H4 (cell line): ENCODE data around the gene AP2M1. TPM values are rescaled to one million over a fixed set of nuclear protein-coding genes. Genes with fewer than 3 reads are reported as not detected.

ENCODE experiments used
- DNase-seq: peaks from one replicate; pipeline ENCODE4 v3.0.0-alpha.2; 2015; ENCODE audit warnings: low spot score
- total RNA-seq: library from RNA; depleted of rRNA; stranded (reverse); fragments of >200 nt; shearing (Covaris generic); gene quantifications from 2 replicates; pipeline ENCODE4 v1.2.3, GENCODE V29; 2014

AP2M1 gene
- total RNA-seq, 1 experiment from 2014 or later, result 766 TPM

DNA sequence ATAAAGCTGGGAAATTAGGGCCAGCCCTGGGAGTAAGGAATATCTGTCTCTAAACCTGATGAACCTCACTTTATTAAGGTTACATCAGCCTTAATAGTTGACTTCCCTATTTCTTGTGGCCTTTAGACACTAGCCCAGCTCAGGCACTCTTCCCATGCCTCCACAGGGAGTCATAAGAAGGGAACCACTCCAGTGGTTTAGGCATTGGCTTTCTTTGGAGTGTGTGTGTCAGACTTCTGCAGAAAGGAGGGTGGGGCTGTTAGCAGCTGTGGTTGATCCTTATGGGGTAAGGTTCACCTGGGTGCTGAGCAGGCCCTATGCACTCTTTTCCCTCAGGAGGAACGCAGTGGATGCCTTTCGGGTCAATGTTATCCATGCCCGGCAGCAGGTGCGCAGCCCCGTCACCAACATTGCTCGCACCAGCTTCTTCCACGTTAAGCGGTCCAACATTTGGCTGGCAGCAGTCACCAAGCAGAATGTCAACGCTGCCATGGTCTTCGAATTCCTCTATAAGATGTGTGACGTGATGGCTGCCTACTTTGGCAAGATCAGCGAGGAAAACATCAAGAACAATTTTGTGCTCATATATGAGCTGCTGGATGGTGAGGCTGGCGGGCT, 4.0 kb downstream of the AP2M1 start:
- no peak for DNase-seq

DNA sequence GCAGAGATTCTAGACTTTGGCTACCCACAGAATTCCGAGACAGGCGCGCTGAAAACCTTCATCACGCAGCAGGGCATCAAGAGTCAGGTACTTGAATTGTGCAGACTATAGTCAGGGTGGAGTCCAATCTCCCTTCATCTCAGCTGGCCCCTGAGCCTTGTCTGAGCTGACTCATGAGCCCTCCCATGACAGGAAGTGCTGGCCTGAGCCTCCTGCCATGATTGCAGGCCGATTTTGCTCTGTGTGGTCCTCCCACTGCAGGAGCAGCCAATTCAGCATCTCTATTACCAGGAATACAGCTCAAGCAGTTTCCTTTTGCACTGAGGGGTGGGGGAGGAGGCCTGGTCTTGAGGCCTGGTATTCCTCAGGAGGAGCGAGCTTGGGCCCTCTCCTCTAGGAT, 5.5 kb downstream of the AP2M1 start:
- no peak for DNase-seq

DNA sequence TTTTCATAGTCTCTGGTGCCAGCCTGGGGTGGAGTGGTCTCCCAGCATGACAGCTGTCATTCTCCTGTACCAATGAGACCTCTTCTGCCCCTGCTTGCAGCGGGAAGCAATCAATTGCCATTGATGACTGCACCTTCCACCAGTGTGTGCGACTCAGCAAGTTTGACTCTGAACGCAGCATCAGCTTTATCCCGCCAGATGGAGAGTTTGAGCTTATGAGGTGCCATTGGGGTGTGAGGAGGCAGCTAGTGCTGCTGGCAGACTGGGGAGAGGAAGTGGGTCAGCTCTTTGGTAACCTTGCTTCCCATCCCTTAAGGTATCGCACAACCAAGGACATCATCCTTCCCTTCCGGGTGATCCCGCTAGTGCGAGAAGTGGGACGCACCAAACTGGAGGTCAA, 6.9 kb downstream of the AP2M1 start:
- no peak for DNase-seq

DNA sequence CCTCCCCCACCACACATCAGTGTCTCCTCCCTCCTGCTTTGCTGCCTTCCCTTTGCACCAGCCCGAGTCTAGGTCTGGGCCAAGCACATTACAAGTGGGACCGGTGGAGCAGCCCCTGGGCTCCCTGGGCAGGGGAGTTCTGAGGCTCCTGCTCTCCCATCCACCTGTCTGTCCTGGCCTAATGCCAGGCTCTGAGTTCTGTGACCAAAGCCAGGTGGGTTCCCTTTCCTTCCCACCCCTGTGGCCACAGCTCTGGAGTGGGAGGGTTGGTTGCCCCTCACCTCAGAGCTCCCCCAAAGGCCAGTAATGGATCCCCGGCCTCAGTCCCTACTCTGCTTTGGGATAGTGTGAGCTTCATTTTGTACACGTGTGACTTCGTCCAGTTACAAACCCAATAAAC, 9.0 kb downstream of the AP2M1 start:
- DNase-seq, result no peak

DNA sequence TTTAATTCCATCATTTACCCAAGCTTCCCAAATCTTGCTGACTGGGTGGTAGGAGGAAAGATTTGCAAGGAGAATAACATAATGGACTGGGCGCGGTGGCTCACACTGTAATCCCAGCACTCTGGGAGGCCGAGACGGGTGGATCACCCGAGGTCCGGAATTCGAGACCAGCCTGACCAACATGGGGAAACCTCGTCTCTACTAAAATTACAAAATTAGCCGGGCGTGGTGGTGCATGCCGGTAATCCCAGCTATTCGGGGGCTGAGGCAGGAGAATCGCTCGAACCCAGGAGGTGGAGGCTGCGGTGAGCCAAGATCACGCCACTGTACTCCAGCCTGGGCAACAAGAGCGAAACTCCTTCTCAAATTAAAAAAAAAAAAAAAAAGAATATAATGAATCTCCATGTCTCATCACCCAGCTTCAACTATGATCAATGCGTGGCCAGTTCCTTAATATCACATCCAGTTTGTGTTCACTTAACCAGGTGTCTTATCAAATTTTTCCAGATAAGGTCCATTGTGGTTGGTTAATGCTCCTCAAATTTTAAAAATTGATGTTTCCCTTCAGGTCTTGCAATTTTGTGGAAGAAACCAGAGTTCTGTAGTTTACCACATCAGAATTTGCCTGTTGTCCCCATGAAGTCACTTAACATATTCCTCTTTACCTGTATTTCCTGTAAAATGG, 10.0 kb downstream of the AP2M1 start:
- DNase-seq, result no peak

DNA sequence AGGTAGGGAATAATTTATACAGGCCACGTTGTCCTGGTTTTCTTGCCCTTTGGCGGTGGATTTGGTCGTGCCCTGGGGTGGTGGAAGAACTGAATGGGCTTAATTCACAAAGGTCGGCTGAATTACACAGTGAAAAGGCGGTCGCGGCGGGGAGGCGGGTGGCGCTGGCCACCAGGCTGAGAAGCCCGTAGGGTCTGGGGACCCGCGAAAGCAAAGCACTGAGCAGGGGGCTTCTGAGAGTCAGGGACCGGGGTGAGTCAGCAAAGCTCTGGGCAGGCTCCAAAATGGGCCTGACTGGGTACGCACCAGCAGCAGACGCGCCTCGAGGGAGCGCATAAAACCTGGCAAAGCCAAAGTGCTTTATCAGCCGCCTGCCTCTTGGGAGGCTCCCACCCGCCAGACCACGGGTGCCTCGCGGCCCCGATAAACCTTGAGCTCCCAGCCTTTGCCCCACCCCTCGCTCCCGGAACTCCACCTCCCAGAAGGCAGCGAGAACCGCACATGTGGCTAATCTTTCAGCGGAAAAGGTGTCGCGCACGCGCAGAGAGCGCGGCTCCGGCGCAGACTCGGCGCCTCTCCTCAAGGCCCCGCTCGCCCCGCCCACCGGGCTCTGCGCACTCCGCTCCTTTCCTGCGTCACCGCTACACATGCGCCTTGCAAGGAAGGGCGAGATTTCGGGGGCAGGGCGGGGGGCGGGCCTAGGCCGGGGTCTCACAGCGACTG, 11.0 kb downstream of the AP2M1 start:
- peak; percentile 99 for DNase-seq

DNA sequence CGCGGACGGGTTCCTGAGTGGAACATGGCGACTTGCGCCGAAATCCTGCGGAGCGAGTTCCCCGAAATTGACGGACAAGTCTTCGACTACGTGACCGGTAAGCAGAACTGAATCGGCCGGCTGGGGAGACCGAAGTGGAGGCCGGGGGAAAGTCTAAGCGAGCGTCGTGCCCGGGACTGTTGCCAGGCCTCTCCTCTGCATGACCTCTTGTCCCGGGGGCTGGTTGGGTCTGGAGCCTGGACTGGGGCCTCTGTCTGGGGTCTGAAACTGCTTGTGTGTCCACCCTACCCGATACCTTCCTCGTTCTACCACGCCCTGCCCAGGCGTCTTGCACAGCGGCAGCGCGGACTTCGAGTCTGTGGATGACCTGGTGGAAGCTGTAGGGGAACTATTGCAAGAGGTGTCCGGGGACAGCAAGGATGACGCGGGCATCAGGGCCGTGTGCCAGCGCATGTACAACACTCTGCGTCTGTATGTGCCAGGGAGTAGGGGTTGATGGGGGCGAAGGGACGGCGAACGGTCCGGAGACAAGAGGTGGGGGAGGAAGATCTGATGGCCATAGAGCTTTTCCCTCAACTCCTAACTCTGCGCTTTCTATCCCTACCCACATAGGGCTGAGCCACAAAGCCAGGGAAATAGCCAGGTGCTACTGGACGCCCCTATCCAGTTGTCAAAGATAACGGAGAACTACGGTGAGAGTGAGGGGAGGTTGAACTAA, 11.7 kb downstream of the AP2M1 start, which contains the start of gene ABCF3:
Gene ABCF3 (plus strand): TSS at position 16 of the 718 bp plus-strand sequence. CDS start 9 bp downstream, at position 25.
- no peak for DNase-seq

DNA sequence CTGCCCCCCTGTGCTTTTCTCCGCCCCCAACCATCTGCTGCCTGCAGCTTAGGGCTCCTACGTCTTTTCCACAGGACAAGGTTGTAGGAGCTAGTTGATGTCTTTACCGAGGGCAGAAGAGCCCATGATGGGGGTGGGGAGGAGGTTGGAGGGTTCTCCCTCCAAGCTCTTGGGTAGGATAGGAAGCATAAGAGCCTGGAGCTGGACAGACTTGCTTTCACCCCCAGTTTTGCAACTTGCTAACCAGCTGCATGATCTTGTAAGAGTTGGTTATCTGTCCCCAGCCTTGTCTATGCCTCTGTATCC, 12.2 kb downstream of the AP2M1 start:
- no peak for DNase-seq

DNA sequence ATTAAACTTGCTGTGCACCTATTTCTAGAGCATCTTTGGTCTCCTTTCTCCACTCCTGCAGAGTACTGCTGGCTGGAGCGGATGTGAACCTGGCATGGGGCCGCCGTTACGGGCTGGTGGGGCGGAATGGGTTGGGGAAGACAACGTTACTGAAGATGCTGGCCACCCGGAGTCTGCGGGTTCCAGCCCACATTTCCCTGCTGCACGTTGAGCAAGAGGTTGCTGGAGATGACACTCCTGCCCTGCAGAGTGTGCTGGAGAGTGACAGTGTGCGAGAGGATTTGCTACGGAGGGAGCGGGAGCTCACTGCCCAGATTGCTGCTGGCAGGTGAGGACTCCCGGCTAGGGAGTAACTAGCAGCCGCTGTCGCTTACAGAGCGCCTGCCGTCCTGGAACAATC, 13.4 kb downstream of the AP2M1 start:
- DNase-seq, result no peak

DNA sequence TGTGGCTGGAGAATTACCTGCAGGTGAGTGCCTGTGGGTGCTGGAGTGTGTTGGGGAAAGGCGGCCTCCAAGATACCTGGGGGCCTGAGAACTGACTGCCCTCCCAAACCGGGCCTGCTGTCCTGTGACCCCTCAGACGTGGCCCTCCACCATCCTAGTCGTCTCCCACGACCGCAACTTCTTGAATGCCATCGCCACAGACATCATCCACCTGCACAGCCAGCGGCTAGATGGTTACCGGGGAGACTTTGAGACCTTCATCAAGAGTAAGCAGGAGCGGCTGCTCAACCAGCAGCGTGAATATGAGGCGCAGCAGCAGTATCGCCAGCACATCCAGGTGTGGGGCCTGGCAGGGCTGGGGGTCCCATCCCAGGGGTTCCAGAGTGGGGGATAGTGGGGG, 14.8 kb downstream of the AP2M1 start:
- no peak for DNase-seq

DNA sequence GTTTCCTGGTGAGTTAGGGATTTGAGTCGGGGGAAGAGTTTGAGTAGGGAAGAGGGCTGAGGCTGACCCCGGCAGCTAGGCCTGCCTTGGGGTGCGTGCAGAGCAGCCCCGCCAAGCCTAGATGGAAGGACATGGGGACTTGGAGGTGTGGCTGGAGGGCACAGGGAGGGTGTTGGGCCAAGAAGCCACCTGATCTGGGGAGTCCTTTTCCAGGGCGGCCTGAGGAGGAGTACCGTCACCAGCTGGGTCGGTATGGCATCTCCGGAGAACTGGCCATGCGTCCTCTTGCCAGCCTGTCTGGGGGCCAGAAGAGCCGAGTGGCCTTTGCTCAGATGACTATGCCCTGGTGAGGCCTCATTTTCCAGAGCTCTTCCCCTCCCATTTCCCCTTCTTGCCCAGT, 18.2 kb downstream of the AP2M1 start:
- no peak for DNase-seq

DNA sequence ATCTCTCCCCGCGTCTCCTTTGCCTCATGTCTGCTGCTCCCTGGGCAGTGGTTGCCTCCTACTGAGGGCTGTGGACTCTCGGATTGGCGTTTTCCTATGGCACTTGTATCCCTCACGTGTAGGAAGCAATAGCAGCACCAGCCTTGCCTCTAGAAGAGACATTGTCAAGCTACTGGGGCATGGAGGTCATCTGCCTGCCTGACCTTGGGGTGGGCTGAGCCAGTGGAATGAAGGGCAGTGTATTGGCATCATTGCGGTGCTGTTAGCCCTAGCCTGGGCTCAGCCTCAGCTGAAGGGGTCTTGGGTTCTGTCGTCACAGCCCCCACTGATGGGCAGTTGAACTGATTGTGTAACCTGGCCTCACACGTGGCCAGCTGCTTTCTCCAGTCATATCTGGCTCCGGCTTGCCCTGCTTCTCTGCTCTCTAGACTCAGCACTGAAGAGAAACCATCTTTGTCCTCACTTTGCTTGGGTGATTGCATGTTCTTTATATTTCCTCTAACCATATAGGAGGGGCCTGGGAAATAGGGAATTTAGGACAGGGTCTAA, 19.4 kb downstream of the AP2M1 start:
- no peak for DNase-seq

DNA sequence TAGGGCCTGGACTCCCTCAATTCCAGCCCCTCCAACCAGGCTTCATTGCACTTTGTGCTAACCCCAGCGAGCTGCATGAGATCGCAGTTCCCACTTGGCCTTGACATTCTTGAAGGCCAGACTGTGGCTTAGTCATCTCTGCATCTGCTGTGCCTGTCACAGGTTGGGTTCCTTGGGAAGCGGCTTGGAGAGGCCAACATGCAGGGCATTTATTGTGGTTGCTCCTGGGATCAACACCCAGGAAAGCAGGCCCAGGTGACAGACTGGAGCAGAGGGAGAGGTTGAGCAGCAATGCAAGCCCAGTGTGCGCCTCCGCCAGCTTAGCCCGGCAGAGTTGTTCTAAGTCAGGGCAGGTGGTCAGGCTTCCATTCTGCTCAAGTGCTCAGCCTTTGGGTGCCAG, 21.9 kb downstream of the AP2M1 start:
- no peak for DNase-seq

DNA sequence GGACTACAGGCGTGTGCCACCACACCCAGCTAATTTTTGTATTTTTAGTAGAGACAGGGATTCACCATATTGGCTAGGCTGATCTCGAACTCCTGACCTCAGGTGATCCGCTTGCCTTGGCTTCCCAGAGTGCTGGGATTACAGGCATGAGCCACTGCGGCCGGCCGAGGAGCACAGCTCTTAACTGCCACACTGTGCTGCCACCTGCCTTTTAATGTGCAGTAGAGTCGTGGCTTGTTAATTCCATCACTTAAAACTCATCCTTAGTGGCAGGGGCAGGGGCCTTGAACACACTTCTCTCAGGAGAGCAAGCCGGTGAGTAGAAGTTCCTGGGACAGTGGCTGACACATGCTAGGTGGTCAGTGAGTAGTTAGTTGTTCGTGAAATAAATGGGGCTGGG, 23.9 kb downstream of the AP2M1 start:
- DNase-seq, result no peak

DNA sequence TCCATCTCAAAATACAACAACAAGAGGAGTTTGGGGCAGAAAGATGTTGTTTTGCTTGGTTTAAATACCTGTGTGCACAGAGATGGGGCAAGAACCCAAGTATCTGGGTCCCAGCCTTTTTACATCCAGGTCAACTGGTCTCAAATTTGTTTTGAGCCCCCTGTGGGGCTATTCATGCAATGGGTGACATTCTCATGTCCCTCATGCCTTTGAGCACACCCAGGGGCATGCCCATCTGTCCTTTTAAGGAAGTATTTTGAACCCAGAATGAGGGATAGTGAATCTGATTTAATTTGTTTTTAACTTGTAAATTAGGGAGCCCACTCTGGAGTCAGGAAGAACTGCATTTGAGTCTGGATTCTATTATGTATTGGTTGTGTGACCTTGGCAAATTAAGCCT, 26.2 kb downstream of the AP2M1 start:
- DNase-seq, result no peak

DNA sequence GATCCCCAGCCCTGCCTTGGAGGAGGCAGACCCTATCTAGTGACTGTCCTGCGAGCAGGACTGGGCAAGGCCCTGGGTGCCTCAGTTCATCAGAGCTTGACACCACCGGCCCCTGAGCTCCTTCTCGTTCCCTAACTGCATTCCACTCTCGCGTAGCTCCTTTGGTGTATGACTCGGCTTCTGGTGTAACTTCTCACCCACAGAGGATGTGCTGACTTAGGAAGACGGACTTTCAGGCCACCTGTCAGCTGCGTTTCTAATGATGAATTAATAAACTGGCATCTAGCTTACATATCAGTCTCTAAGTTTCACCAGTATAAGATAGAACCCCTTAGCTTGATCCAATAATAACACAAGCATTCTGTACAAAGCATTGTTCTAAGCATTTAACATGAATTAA, 28.9 kb downstream of the AP2M1 start:
- no peak for DNase-seq

DNA sequence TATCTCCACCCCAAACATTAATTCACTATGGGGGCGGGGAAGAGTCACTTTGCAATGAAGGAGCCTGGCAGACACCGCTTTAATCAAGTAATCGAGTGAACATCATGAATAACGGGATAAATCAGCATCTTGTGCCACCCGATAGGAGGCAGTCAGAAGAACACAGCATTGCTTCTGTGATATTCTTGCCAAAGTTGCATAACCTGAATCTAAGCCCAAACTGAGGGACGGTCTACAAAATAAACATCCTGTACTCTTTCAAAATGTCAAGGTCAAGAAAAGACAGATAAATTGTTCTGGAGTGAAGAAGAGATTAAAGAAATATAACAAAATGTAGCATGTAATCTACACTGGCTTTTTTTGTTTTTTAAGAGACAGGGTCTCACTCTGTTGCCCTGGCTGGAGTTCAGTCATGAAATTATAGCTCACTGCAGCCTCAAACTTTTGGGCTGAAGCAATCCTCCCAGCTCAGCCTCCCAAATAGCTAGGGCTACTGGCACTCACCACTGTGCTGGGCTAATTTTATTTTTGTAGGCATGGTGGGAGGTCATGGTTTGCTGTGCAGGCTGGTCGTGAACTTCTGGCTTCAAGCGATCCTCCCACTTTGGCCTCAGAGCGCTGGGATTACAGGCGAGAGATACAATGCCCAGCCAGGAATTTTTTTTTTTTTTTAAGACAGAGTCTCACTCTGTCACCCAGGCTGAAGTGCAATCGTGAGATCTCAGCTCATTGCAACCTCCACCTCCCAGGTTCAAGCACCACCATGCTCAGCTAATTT, 34.7 kb downstream of the AP2M1 start:
- DNase-seq, result no peak

DNA sequence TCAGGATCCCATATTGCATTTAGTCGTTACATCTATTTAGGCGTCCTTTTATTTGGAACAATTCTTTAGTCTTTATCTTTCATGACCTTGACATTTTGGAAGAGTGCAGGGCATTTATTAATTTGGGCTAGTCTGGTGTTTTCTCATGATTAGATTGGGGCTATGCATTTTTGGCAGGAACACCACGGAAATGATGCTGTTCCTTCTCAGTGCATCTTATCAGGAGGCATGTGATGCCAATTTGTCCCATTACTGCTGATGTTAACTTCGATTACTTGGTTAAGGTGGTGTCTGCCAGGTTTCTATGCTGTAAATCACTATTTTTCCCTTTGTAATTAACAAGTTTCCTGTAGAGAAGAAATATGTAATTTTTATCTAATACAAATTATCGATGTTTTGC, 36.6 kb downstream of the AP2M1 start:
- DNase-seq, result no peak

DNA sequence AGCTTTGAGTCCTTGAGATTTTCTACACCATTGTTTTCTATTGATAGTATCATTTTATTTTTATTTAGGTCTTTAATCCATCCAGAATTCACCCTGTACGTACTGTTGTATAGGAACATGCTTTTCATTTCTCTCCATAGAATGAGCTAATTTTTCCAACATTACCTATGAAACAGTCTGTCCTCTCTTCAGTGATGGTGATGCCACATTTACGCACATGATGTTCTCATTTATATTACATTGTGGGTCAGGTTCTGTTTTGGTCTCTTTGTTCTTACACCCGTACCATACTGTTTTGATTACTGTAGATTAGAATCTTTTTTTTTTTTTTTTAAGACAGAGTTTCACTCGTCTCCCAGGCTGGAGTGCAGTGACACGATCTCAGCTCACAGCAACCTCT, 37.1 kb downstream of the AP2M1 start:
- DNase-seq, result no peak

DNA sequence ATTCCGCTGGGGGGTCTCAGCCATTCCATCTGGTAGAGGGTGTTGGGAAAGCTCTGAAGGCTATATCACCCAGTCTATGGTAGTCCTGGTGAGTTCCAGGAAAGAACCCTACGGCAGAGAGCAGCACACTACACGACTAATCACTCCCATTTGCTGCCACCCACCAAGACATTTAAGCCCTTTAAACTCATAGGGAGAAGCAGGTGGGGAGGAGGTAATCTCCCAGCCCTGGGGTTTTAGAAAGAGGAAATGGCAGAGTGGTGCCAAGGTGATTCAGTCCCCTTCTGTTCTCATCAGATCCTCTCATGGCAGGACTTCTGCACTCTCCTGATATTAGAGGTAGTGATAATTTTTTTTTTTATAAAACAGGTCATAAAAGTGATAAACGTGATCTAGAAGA, 44.2 kb downstream of the AP2M1 start:
- DNase-seq, result no peak

DNA sequence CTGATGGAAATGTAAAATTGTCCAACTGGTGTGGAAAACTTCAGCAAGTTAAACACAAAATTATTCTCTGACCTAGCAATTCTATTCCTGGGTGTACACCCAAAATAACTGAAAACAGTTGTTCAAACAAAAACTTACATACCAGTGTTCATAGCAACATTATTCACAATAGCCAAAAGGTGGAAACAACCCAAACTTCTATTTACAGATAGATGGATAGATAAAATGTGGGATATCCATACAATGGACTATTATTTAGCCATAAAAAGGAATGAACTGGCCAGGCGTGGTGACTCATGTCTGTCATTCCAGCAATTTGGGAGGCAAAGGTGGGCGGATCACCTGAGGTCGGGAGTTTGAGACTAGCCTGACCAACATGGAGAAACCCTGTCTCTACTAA, 47.9 kb downstream of the AP2M1 start:
- no peak for DNase-seq

DNA sequence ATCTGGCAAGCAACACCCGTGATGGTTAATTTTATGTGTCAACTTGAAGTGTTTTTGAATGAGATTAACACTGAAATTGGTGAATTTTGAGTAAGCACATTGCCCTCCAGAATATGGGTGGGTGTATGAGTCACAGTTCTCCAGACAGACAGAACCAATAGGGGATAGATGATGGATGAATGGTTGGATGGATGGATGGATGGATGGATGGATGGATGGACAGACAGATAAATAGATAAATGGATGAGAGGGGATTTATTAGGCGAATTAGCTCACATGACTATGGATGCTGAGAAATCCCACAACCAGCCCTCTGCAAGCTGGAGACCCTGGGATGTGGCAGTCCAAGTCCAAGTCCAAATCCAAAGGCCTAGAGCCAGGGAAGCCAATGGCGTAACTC, 49.3 kb downstream of the AP2M1 start:
- no peak for DNase-seq
